Gastroesophageal sphincter (tissue), 4 donors: ENCODE results near the gene KIDINS220. TPM values are rescaled to one million over a fixed set of nuclear protein-coding genes. Genes with fewer than 3 reads are reported as not detected.

Source experiments
- ATAC-seq: fragments of 150-250 bp; one replicate; pipeline ENCODE4 v1.9.1; 2016; ENCODE audit warnings: mild to moderate bottlenecking, moderate library complexity
- H3K27ac ChIP-seq, 4 donors: fragments of 200-600 bp; sonication (generic) in 3 of 4; 1 replicate in 3 of 4; 2 replicates in 1 of 4; pipeline ENCODE4 v1.5.1; 2016 to 2019
- H3K27me3 ChIP-seq: fragments of 200-600 bp; sonication (generic); one replicate; pipeline ENCODE4 v1.5.1; 2019
- H3K36me3 ChIP-seq, 2 donors: fragments of 200-600 bp; sonication (generic); one replicate each; pipeline ENCODE4 v1.5.1; 2019; ENCODE audit warnings: control low read depth in 1 of 2
- H3K4me1 ChIP-seq, 3 donors: fragments of 200-600 bp; sonication (generic); 1 replicate in 2 of 3; 2 replicates in 1 of 3; pipeline ENCODE4 v1.5.1; 2016 to 2019; ENCODE audit warnings: control low read depth in 2 of 3
- H3K4me3 ChIP-seq, 2 donors: fragments of 200-600 bp; sonication (generic); one replicate each; pipeline ENCODE4 v1.5.1; 2019; ENCODE audit warnings: mild to moderate bottlenecking in 1 of 2, moderate library complexity in 1 of 2
- H3K9me3 ChIP-seq, 3 donors: fragments of 200-600 bp; sonication (generic); one replicate each; pipeline ENCODE4 v1.5.1; 2017 to 2019; ENCODE audit warnings: control low read depth in 2 of 3
- EP300 ChIP-seq: sonication (generic); formaldehyde crosslinking; IDR thresholded peaks from one replicate; pipeline ENCODE4 v1.6.1; 2017; ENCODE audit warnings: antibody characterized with exemption, mild to moderate bottlenecking
- POLR2A ChIP-seq, 2 donors: fragments of 450-650 bp; IDR thresholded peaks; one replicate each; pipeline ENCODE4 v1.6.1; 2017; ENCODE audit warnings: antibody characterized with exemption in 2 of 2, mild to moderate bottlenecking in 2 of 2, moderate library complexity in 1 of 2
- POLR2AphosphoS5 ChIP-seq: sonication (generic); formaldehyde crosslinking; IDR thresholded peaks from one replicate; pipeline ENCODE4 v1.6.1; 2017; ENCODE audit warnings: antibody characterized with exemption
- WGBS, 2 donors: methylation state at CpG; one replicate each; pipeline ENCODE4 v1.1.5; 2018; ENCODE audit warnings: low coverage in 1 of 2; 5-methylcytosine and 5-hydroxymethylcytosine counted together
- total RNA-seq, 4 donors: library from RNA; depleted of rRNA; stranded (reverse); fragments of >200 nt; gene quantifications; one replicate each; pipeline ENCODE4 v1.1.0, GENCODE V29; 2016
- TF ChIP-seq, protein P1 (sequence below), 4 experiments: fragments of 200-600 bp in 2 of 4; fragments of 450-650 bp in 2 of 4; sonication (generic) in 1 of 4; IDR thresholded peaks; one replicate each; pipeline ENCODE4 v1.5.1; 2017 to 2019; ENCODE audit warnings: antibody characterized with exemption in 4 of 4, mild to moderate bottlenecking in 2 of 4, moderate library complexity in 2 of 4

KIDINS220 gene
- total RNA-seq, 4 donors from 2014 or later, result 73.3 to 122 (median 88.9) TPM

DNA sequence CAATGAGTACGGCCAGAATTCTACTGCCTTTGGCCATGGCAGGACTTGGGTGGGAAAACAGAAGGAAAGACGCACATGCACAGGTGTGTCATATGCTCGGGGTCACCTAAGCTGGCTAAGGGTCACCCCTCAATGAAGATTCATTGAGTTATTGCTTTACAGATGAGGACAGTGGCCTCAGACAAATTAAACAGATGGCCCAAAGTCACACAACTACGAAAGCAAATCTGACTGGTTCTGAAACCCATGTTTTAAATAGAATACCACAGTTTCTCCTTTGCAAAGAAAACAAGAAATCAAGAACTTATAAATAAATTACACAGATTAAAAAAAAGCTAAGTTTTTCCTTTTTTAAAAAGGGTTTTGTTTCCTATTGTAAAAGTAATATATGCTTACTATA is 85.0 kb downstream of the KIDINS220 start:
- peaks cover 3 to 20% (median 3%) of the 10 kb centered on the region in 3 donors for H3K4me1 ChIP-seq
- H3K27ac ChIP-seq, result no peak overlapping the region
- peaks cover 3 to 30% of the 10 kb centered on the region in 2 donors for H3K36me3 ChIP-seq
- H3K9me3 ChIP-seq, result peaks cover 0 to 6% (median 0%) of the 10 kb centered on the region in 3 donors
- H3K4me3 ChIP-seq, result no peak overlapping the region
- 86 to 89% methylated on average over 4 of the region's 4 CpGs for WGBS, 2 donors
- no peaks in the 10 kb centered on the region for H3K27me3 ChIP-seq
- TF ChIP-seq, protein P1, sequence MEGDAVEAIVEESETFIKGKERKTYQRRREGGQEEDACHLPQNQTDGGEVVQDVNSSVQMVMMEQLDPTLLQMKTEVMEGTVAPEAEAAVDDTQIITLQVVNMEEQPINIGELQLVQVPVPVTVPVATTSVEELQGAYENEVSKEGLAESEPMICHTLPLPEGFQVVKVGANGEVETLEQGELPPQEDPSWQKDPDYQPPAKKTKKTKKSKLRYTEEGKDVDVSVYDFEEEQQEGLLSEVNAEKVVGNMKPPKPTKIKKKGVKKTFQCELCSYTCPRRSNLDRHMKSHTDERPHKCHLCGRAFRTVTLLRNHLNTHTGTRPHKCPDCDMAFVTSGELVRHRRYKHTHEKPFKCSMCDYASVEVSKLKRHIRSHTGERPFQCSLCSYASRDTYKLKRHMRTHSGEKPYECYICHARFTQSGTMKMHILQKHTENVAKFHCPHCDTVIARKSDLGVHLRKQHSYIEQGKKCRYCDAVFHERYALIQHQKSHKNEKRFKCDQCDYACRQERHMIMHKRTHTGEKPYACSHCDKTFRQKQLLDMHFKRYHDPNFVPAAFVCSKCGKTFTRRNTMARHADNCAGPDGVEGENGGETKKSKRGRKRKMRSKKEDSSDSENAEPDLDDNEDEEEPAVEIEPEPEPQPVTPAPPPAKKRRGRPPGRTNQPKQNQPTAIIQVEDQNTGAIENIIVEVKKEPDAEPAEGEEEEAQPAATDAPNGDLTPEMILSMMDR (IDR thresholded peaks at IDR 0.05), result no peak
- TF ChIP-seq POLR2AphosphoS5, result no peak
- no peak for ATAC-seq

DNA sequence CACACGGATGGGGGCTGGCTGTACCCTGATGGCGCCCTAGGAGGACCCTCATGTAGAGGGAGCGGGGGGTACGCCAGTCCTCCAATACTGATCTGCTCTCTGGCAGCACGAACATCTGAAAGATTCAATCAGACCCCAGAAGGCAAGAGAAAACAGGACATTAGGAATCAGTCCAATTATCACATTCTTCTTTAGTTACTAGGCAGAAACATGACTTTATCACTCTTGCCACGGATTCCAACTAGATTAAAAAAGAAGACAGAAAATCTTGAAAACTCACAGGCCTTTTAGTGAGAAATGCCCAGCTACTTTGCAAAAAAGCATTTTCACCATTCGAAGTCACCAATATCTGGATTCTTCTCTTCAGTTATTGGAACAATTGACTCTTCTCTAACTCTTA is 87.2 kb downstream of the KIDINS220 start:
- Histone ChIP-seq H3K4me1 (peaks cover 3 to 19% (median 3%) of the 10 kb centered on the region in 3 donors), H3K27me3 (no peaks in the 10 kb centered on the region), H3K27ac (no peak overlapping the region), H3K9me3 (no peaks in the 10 kb centered on the region), H3K36me3 (peaks cover 0 to 37% of the 10 kb centered on the region in 2 donors), H3K4me3 (no peak overlapping the region)
- ATAC-seq, result no peak
- WGBS, 2 donors, result 85 to 100% methylated on average over 3 to 7 of the region's 7 CpGs
- TF ChIP-seq POLR2AphosphoS5 (no peak), EP300 (no peak), POLR2A (IDR thresholded peaks at IDR 0.05) (no peak)
- TF ChIP-seq, protein P1 (IDR thresholded peaks at IDR 0.05), result no peak

DNA sequence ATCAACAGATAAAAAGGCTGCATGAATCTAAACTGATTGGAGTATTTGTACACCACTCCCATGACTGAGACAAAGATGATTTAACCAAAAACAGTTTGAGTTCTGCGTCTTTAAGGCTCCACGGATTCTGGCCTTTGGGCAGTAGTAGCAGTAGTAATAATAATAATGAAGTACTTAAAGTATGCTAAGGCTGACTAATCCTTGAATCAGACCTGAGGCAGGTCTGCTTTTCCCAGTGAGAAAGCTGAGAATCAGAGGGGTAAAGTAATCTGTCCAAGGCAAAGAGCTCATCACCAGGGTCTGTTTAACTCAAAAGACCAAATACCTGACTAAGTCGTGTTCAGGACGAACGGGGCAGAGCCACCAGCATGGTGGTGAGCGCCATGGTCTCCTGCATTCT is 94.2 kb downstream of the KIDINS220 start:
- Histone ChIP-seq H3K36me3 (peaks cover 4 to 62% of the 10 kb centered on the region in 2 donors), H3K27me3 (no peaks in the 10 kb centered on the region), H3K27ac (no peak overlapping the region), H3K4me3 (no peak overlapping the region), H3K4me1 (no peaks in the 10 kb centered on the region), H3K9me3 (no peaks in the 10 kb centered on the region)
- WGBS, 2 donors, result 90 to 99% methylated on average over 2 to 6 of the region's 6 CpGs
- no peak for ATAC-seq
- TF ChIP-seq POLR2AphosphoS5 (no peak), EP300 (no peak), POLR2A (IDR thresholded peaks at IDR 0.05) (no peak)
- TF ChIP-seq, protein P1 (IDR thresholded peaks at IDR 0.05), result no peak

DNA sequence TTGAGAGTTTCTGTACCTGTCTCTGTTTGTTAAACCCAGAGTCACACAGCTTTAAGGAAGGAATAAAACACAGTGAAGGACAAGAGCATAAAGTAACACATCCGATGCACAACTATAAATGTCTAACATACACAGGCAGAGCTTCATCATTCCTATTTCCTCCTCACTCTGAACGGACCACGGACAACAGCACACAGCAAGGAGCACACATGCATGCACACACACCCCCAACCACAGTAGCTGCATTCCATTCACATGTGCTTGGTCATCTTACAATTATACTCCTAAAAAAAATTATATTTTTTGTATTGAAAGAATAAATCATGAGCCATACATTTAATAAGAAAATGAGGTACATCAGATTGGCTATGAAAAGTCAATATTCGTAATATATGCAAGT is 97.3 kb downstream of the KIDINS220 start:
- no peak for ATAC-seq
- Histone ChIP-seq H3K36me3 (peaks cover 4 to 66% of the 10 kb centered on the region in 2 donors), H3K27ac (no peak overlapping the region), H3K27me3 (no peaks in the 10 kb centered on the region), H3K4me1 (no peaks in the 10 kb centered on the region), H3K4me3 (no peak overlapping the region), H3K9me3 (no peaks in the 10 kb centered on the region)
- TF ChIP-seq POLR2A (IDR thresholded peaks at IDR 0.05) (no peak), POLR2AphosphoS5 (no peak), EP300 (no peak)
- TF ChIP-seq, protein P1 (IDR thresholded peaks at IDR 0.05), result no peak
- 83 to 84% methylated on average over 4 of the region's 4 CpGs for WGBS, 2 donors

GRCh38 chr2:8737571-8738175 is 99.7 kb downstream of the KIDINS220 start:
- 87 to 93% methylated on average over 2 of the region's 2 CpGs for WGBS, 2 donors
- ATAC-seq, result no peak
- H3K4me3 ChIP-seq, result no peak overlapping the region
- H3K9me3 ChIP-seq, result no peaks in the 10 kb centered on the region
- TF ChIP-seq, protein P1 (IDR thresholded peaks at IDR 0.05), result no peak
- TF ChIP-seq POLR2A (IDR thresholded peaks at IDR 0.05) (no peak), EP300 (no peak)
- H3K4me1 ChIP-seq, result no peaks in the 10 kb centered on the region
- no peaks in the 10 kb centered on the region for H3K27me3 ChIP-seq
- peaks cover 0 to 69% of the 10 kb centered on the region in 2 donors for H3K36me3 ChIP-seq
- H3K27ac ChIP-seq, result no peak overlapping the region
